Measurements from ENCODE around the gene THTPA.

Gene THTPA

GRCh38 chr14:23563473-23564180, 7.6 kb downstream of the THTPA start:
- no peak overlapping the region for H3K4me3 ChIP-seq (ENCODE audit: low read depth, low read length)
- H3K9me3 ChIP-seq (ENCODE audit: control insufficient read depth, insufficient read depth, low read depth, low read length) = no peaks in the 10 kb centered on the region
- no peak overlapping the region for H3K9ac ChIP-seq (ENCODE audit: low read length)
- no peaks in the 10 kb centered on the region for H3K27me3 ChIP-seq (ENCODE audit: control insufficient read depth, insufficient read depth, low read length)
- H3K4me1 ChIP-seq (ENCODE audit: control insufficient read depth, insufficient read depth, low read length) = peaks cover 16% of the 10 kb centered on the region
- H3K27ac ChIP-seq (ENCODE audit: low read depth, low read length) = no peak overlapping the region
- H3K36me3 ChIP-seq (ENCODE audit: control insufficient read depth, insufficient read depth, low read length) = peaks cover 71% of the 10 kb centered on the region

GRCh38 chr14:23564181-23564812, 8.2 kb downstream of the THTPA start:
- no peak overlapping the region for H3K9ac ChIP-seq (ENCODE audit: low read length)
- no peaks in the 10 kb centered on the region for H3K9me3 ChIP-seq (ENCODE audit: control insufficient read depth, insufficient read depth, low read depth, low read length)
- peaks cover 19% of the 10 kb centered on the region for H3K4me1 ChIP-seq (ENCODE audit: control insufficient read depth, insufficient read depth, low read length)
- no peak overlapping the region for H3K27ac ChIP-seq (ENCODE audit: low read depth, low read length)
- H3K27me3 ChIP-seq (ENCODE audit: control insufficient read depth, insufficient read depth, low read length) = no peaks in the 10 kb centered on the region
- H3K4me3 ChIP-seq (ENCODE audit: low read depth, low read length) = no peak overlapping the region
- H3K36me3 ChIP-seq (ENCODE audit: control insufficient read depth, insufficient read depth, low read length) = peaks cover 64% of the 10 kb centered on the region

- H3K9me3 ChIP-seq (ENCODE audit: control insufficient read depth, insufficient read depth, low read depth, low read length) = no peaks in the 10 kb centered on the region
- H3K4me1 ChIP-seq (ENCODE audit: control insufficient read depth, insufficient read depth, low read length) = peaks cover 24% of the 10 kb centered on the region
- H3K27me3 ChIP-seq (ENCODE audit: control insufficient read depth, insufficient read depth, low read length) = no peaks in the 10 kb centered on the region
- no peak overlapping the region for H3K4me3 ChIP-seq (ENCODE audit: low read depth, low read length)
- peaks cover 60% of the 10 kb centered on the region for H3K36me3 ChIP-seq (ENCODE audit: control insufficient read depth, insufficient read depth, low read length)
- no peak overlapping the region for H3K27ac ChIP-seq (ENCODE audit: low read depth, low read length)
- H3K9ac ChIP-seq (ENCODE audit: low read length) = no peak overlapping the region
Measured at GRCh38 chr14:23564876-23565275, 8.8 kb downstream of the THTPA start.

- no peaks in the 10 kb centered on the region for H3K27me3 ChIP-seq (ENCODE audit: control insufficient read depth, insufficient read depth, low read length)
- H3K9me3 ChIP-seq (ENCODE audit: control insufficient read depth, insufficient read depth, low read depth, low read length) = no peaks in the 10 kb centered on the region
- H3K4me1 ChIP-seq (ENCODE audit: control insufficient read depth, insufficient read depth, low read length) = peaks cover 24% of the 10 kb centered on the region
- peaks cover 53% of the 10 kb centered on the region for H3K36me3 ChIP-seq (ENCODE audit: control insufficient read depth, insufficient read depth, low read length)
- no peak overlapping the region for H3K27ac ChIP-seq (ENCODE audit: low read depth, low read length)
- no peak overlapping the region for H3K4me3 ChIP-seq (ENCODE audit: low read depth, low read length)
- H3K9ac ChIP-seq (ENCODE audit: low read length) = no peak overlapping the region
Measured at GRCh38 chr14:23565626-23566025, 9.6 kb downstream of the THTPA start.

- peak overlapping the region; percentile 88 for H3K4me3 ChIP-seq (ENCODE audit: low read depth, low read length)
- H3K4me1 ChIP-seq (ENCODE audit: control insufficient read depth, insufficient read depth, low read length) = peaks cover 24% of the 10 kb centered on the region
- H3K36me3 ChIP-seq (ENCODE audit: control insufficient read depth, insufficient read depth, low read length) = peaks cover 47% of the 10 kb centered on the region
- no peaks in the 10 kb centered on the region for H3K27me3 ChIP-seq (ENCODE audit: control insufficient read depth, insufficient read depth, low read length)
- peak overlapping the region; percentile 76 for H3K9ac ChIP-seq (ENCODE audit: low read length)
- H3K27ac ChIP-seq (ENCODE audit: low read depth, low read length) = no peak overlapping the region
- H3K9me3 ChIP-seq (ENCODE audit: control insufficient read depth, insufficient read depth, low read depth, low read length) = no peaks in the 10 kb centered on the region
Measured at GRCh38 chr14:23566112-23566777, 10.2 kb downstream of the THTPA start.

- H3K36me3 ChIP-seq (ENCODE audit: control insufficient read depth, insufficient read depth, low read length) = peaks cover 41% of the 10 kb centered on the region
- H3K9ac ChIP-seq (ENCODE audit: low read length) = peak overlapping the region; percentile 76
- peak overlapping the region; percentile 88 for H3K4me3 ChIP-seq (ENCODE audit: low read depth, low read length)
- no peaks in the 10 kb centered on the region for H3K27me3 ChIP-seq (ENCODE audit: control insufficient read depth, insufficient read depth, low read length)
- H3K4me1 ChIP-seq (ENCODE audit: control insufficient read depth, insufficient read depth, low read length) = peaks cover 24% of the 10 kb centered on the region
- no peaks in the 10 kb centered on the region for H3K9me3 ChIP-seq (ENCODE audit: control insufficient read depth, insufficient read depth, low read depth, low read length)
- no peak overlapping the region for H3K27ac ChIP-seq (ENCODE audit: low read depth, low read length)
Measured at GRCh38 chr14:23566778-23567185, 10.7 kb downstream of the THTPA start.

- Histone ChIP-seq H3K36me3 (ENCODE audit: control insufficient read depth, insufficient read depth, low read length) (peaks cover 35% of the 10 kb centered on the region), H3K27ac (ENCODE audit: low read depth, low read length) (no peak within 1 kb of the TSS), H3K9ac (ENCODE audit: low read length) (peak within 1 kb of the TSS; percentile 76), H3K4me1 (ENCODE audit: control insufficient read depth, insufficient read depth, low read length) (peaks cover 25% of the 10 kb centered on the region), H3K27me3 (ENCODE audit: control insufficient read depth, insufficient read depth, low read length) (no peaks in the 10 kb centered on the region), H3K9me3 (ENCODE audit: control insufficient read depth, insufficient read depth, low read depth, low read length) (no peaks in the 10 kb centered on the region), H3K4me3 (ENCODE audit: low read depth, low read length) (peak within 1 kb of the TSS; percentile 88)
Measured at GRCh38 chr14:23567186-23568020, 11.3 kb downstream of the THTPA start, which contains the start of gene AP1G2. AP1G2 (minus strand) TSS chr14:23567791; CDS start chr14:23567314, 477 bp downstream.

GRCh38 chr14:23568021-23568599, 12.0 kb downstream of the THTPA start:
- H3K36me3 ChIP-seq (ENCODE audit: control insufficient read depth, insufficient read depth, low read length) = peaks cover 31% of the 10 kb centered on the region
- H3K27ac ChIP-seq (ENCODE audit: low read depth, low read length) = no peak overlapping the region
- no peak overlapping the region for H3K9ac ChIP-seq (ENCODE audit: low read length)
- no peaks in the 10 kb centered on the region for H3K9me3 ChIP-seq (ENCODE audit: control insufficient read depth, insufficient read depth, low read depth, low read length)
- peak overlapping the region; percentile 88 for H3K4me3 ChIP-seq (ENCODE audit: low read depth, low read length)
- H3K4me1 ChIP-seq (ENCODE audit: control insufficient read depth, insufficient read depth, low read length) = peaks cover 32% of the 10 kb centered on the region
- H3K27me3 ChIP-seq (ENCODE audit: control insufficient read depth, insufficient read depth, low read length) = no peaks in the 10 kb centered on the region

GRCh38 chr14:23568600-23569331, 12.7 kb downstream of the THTPA start:
- H3K9ac ChIP-seq (ENCODE audit: low read length) = no peak overlapping the region
- no peak overlapping the region for H3K27ac ChIP-seq (ENCODE audit: low read depth, low read length)
- H3K4me1 ChIP-seq (ENCODE audit: control insufficient read depth, insufficient read depth, low read length) = peaks cover 34% of the 10 kb centered on the region
- no peak overlapping the region for H3K4me3 ChIP-seq (ENCODE audit: low read depth, low read length)
- no peaks in the 10 kb centered on the region for H3K9me3 ChIP-seq (ENCODE audit: control insufficient read depth, insufficient read depth, low read depth, low read length)
- H3K36me3 ChIP-seq (ENCODE audit: control insufficient read depth, insufficient read depth, low read length) = peaks cover 25% of the 10 kb centered on the region
- H3K27me3 ChIP-seq (ENCODE audit: control insufficient read depth, insufficient read depth, low read length) = no peaks in the 10 kb centered on the region

Measured in HUES6 (cell line).